IMR-90 (cell line): ENCODE results near the gene BRD4. TPM values are rescaled to one million over a fixed set of nuclear protein-coding genes. Genes with fewer than 3 reads are reported as not detected.

Experiments used
- ATAC-seq: fragments of 200-7000 bp; cut with Tn5 transposase; 2 replicates; pipeline ENCODE4 v1.9.1; 2020; ENCODE audit warnings: low read depth, mild to moderate bottlenecking, moderate library complexity
- BruUV-seq: library from RNA; stranded (reverse); fragments of 400-500 nt; replicated peaks from 2 replicates; lab custom pipeline; 2021; lab: Mats Ljungman, UMichigan
- CTCF ChIA-PET: fragments of 300-600 bp; formaldehyde crosslinking; extraction: SDS; loops from one replicate; lab custom pipeline; 2021; ENCODE audit warnings: antibody characterized with exemption; lab: Yijun Ruan, JAX
- POLR2A ChIA-PET: fragments of 300-600 bp; sonication (Branson Sonifier 250); formaldehyde crosslinking; loops from one replicate; lab custom pipeline; 2022; ENCODE audit warnings: antibody characterized with exemption; ENCODE audit not compliant: unreplicated experiment; lab: Charles Lee
- DNase-seq: peaks from one replicate; pipeline ENCODE4 v3.0.0; 2013
- H2AFZ ChIP-seq: replicated peaks from 2 replicates; pipeline ENCODE3; 2013; ENCODE audit warnings: low read length, mild to moderate bottlenecking; ENCODE audit not compliant: poor library complexity
- H2AK5ac ChIP-seq: 2 replicates; pipeline ENCODE4 v1.6.1; 2013; ENCODE audit warnings: low read depth, low read length, inconsistent platforms
- H2AK9ac ChIP-seq: replicated peaks from 2 replicates; pipeline ENCODE3; 2013; ENCODE audit warnings: mild to moderate bottlenecking, low read depth, low read length, moderate library complexity; ENCODE audit not compliant: poor library complexity
- H2BK120ac ChIP-seq: 2 replicates; pipeline ENCODE4 v1.6.1; 2013; ENCODE audit warnings: low read depth, low read length, inconsistent platforms
- H2BK15ac ChIP-seq: 3 replicates; pipeline ENCODE4 v1.6.1; 2013; ENCODE audit warnings: low read depth, low read length, inconsistent platforms
- H2BK20ac ChIP-seq: 2 replicates; pipeline ENCODE4 v1.6.1; 2013; ENCODE audit warnings: low read depth, mild to moderate bottlenecking, inconsistent platforms, low read length, moderate library complexity
- H2BK5ac ChIP-seq: 2 replicates; pipeline ENCODE4 v1.6.1; 2013; ENCODE audit warnings: mild to moderate bottlenecking, low read depth, low read length, inconsistent platforms; ENCODE audit not compliant: poor library complexity, severe bottlenecking
- H3K14ac ChIP-seq: replicated peaks from 2 replicates; pipeline ENCODE4 v1.6.1; 2013; ENCODE audit warnings: low read depth, low read length, inconsistent platforms
- H3K18ac ChIP-seq: 2 replicates; pipeline ENCODE4 v1.6.1; 2013; ENCODE audit warnings: low read depth, low read length, control low read depth
- H3K23ac ChIP-seq: 2 replicates; pipeline ENCODE4 v1.6.1; 2013; ENCODE audit warnings: low read depth, low read length, inconsistent platforms
- H3K27ac ChIP-seq: 2 replicates; pipeline ENCODE4 v1.5.1; 2013; ENCODE audit warnings: mild to moderate bottlenecking, control low read depth, low read length; ENCODE audit not compliant: insufficient read depth
- H3K27me3 ChIP-seq: 2 replicates; pipeline ENCODE4 v1.6.1; 2013; ENCODE audit warnings: low read length; ENCODE audit not compliant: control insufficient read depth, insufficient read depth
- H3K36me3 ChIP-seq: 2 replicates; pipeline ENCODE4 v1.6.1; 2013; ENCODE audit warnings: low read length, mixed read lengths; ENCODE audit not compliant: control insufficient read depth, insufficient read depth
- H3K4ac ChIP-seq: 2 replicates; pipeline ENCODE4 v1.6.1; 2013; ENCODE audit warnings: low read depth, low read length, inconsistent platforms
- H3K4me1 ChIP-seq: 2 replicates; pipeline ENCODE4 v1.6.1; 2013; ENCODE audit warnings: low read length, mixed read lengths; ENCODE audit not compliant: control insufficient read depth, insufficient read depth
- H3K4me2 ChIP-seq: 2 replicates; pipeline ENCODE4 v1.6.1; 2013; ENCODE audit warnings: low read depth, mild to moderate bottlenecking, control low read depth, low read length, moderate library complexity
- H3K4me3 ChIP-seq: 2 replicates; pipeline ENCODE4 v1.5.1; 2013; ENCODE audit warnings: low read depth, mild to moderate bottlenecking, control low read depth, low read length, moderate library complexity; ENCODE audit not compliant: insufficient read depth
- H3K56ac ChIP-seq: 2 replicates; pipeline ENCODE4 v1.6.1; 2013; ENCODE audit warnings: low read length, inconsistent platforms; ENCODE audit not compliant: insufficient read depth; ENCODE audit errors: extremely low read depth
- H3K79me1 ChIP-seq, 2 experiments: 2 replicates each; pipeline ENCODE4 v1.6.1; 2013; ENCODE audit warnings: low read length in 2 of 2, inconsistent platforms in 1 of 2, low read depth in 1 of 2
- H3K9ac ChIP-seq: 2 replicates; pipeline ENCODE4 v1.6.1; 2013; ENCODE audit warnings: low read depth, low read length, control low read depth
- H3K9me1 ChIP-seq: 2 replicates; pipeline ENCODE4 v1.6.1; 2013; ENCODE audit warnings: low read length, inconsistent platforms; ENCODE audit not compliant: insufficient read depth
- H3K9me3 ChIP-seq: 2 replicates; pipeline ENCODE4 v1.6.1; 2013; ENCODE audit warnings: low read length; ENCODE audit not compliant: control insufficient read depth, insufficient read depth
- H4K20me1 ChIP-seq: 2 replicates; pipeline ENCODE4 v1.6.1; 2013; ENCODE audit warnings: low read length, inconsistent platforms; ENCODE audit not compliant: insufficient read depth
- H4K5ac ChIP-seq: 2 replicates; pipeline ENCODE4 v1.6.1; 2013; ENCODE audit warnings: mild to moderate bottlenecking, low read depth, low read length, control low read depth
- H4K8ac ChIP-seq, 2 experiments: 2 replicates each; pipeline ENCODE4 v1.6.1; 2013; ENCODE audit warnings: low read depth in 2 of 2, low read length in 2 of 2, control low read depth in 1 of 2, inconsistent platforms in 1 of 2
- H4K91ac ChIP-seq: 2 replicates; pipeline ENCODE4 v1.6.1; 2013; ENCODE audit warnings: low read depth, low read length, inconsistent platforms; ENCODE audit not compliant: insufficient read depth
- BHLHE40 ChIP-seq: fragments of 150-350 bp; IDR thresholded peaks from 2 replicates; pipeline ENCODE4 v1.6.1; 2016; ENCODE audit warnings: mild to moderate bottlenecking, low read depth, low read length
- CEBPB ChIP-seq: IDR thresholded peaks from 2 replicates; pipeline ENCODE4 v1.6.1; 2012; ENCODE audit warnings: low read depth, low read length, improper control_type of control experiment
- CHD1 ChIP-seq: IDR thresholded peaks from 2 replicates; pipeline ENCODE4 v1.6.1; 2012; ENCODE audit warnings: low read depth, low read length, improper control_type of control experiment
- FOS ChIP-seq: fragments of 150-350 bp; IDR thresholded peaks from 2 replicates; pipeline ENCODE4 v1.6.1; 2016; ENCODE audit warnings: low read depth, low read length
- MAFK ChIP-seq: IDR thresholded peaks from 2 replicates; pipeline ENCODE4 v1.6.1; 2012; ENCODE audit warnings: low read depth, low read length, improper control_type of control experiment
- MAZ ChIP-seq: IDR thresholded peaks from 2 replicates; pipeline ENCODE4 v1.6.1; 2012; ENCODE audit warnings: low read depth, mild to moderate bottlenecking, low read length, improper control_type of control experiment, moderate library complexity, borderline replicate concordance
- MXI1 ChIP-seq: IDR thresholded peaks from 2 replicates; pipeline ENCODE4 v1.6.1; 2012; ENCODE audit warnings: low read depth, mild to moderate bottlenecking, low read length, moderate library complexity, borderline replicate concordance
- NFE2L2 ChIP-seq: fragments of 150-350 bp; IDR thresholded peaks from 2 replicates; pipeline ENCODE4 v1.6.1; 2016; ENCODE audit warnings: low read depth, mild to moderate bottlenecking, low read length
- POLR2A ChIP-seq: IDR thresholded peaks from 2 replicates; pipeline ENCODE4 v1.6.1; 2012; ENCODE audit warnings: mild to moderate bottlenecking, low read depth, low read length
- RAD21 ChIP-seq: IDR thresholded peaks from 2 replicates; pipeline ENCODE4 v1.6.1; 2012; ENCODE audit warnings: low read length, improper control_type of control experiment
- RFX5 ChIP-seq: IDR thresholded peaks from 2 replicates; pipeline ENCODE4 v1.8.0; 2012; ENCODE audit warnings: low read depth, mild to moderate bottlenecking, low read length, moderate library complexity
- SMC3 ChIP-seq: fragments of 150-350 bp; IDR thresholded peaks from 2 replicates; pipeline ENCODE4 v1.6.1; 2016; ENCODE audit warnings: low read depth, mild to moderate bottlenecking, antibody characterized with exemption, low read length, moderate library complexity
- WGBS, 2 experiments: methylation state at CpG; one replicate each; pipeline versions ENCODE4 v1.1.5 to v1.1.7; 2013; ENCODE audit warnings: missing lambda C conversion rate in 2 of 2; ENCODE audit not compliant: insufficient read length in 1 of 2; ENCODE audit errors: extremely low coverage in 2 of 2; 5-methylcytosine and 5-hydroxymethylcytosine counted together
- dilution Hi-C: fragments of 300-500 bp; cut with HindIII; formaldehyde crosslinking; loops from one replicate; pipeline ENCODE4 v1.14.3; 2018; ENCODE audit warnings: low sequenced_read_pairs; ENCODE audit not compliant: unreplicated experiment
- in situ Hi-C: fragments of 300-500 bp; cut with MboI; formaldehyde crosslinking; loops from 3 replicates; pipeline ENCODE4 v1.14.3; 2019; ENCODE audit warnings: low sequenced_read_pairs, inconsistent platforms, mixed read lengths
- intact Hi-C: fragments of 100-400 bp; cut with micrococcal nuclease; formaldehyde crosslinking; loops from 2 replicates; pipeline ENCODE4 v1.10.0; 2022
- polyA plus RNA-seq, 3 experiments: library from polyadenylated mRNA; depleted of rRNA; stranded (reverse); fragments of >200 nt; gene quantifications; 2 replicates each; pipeline ENCODE4 v1.2.3, GENCODE V29; 2012; ENCODE audit warnings: low replicate concordance in 1 of 3
- total RNA-seq: library from RNA; depleted of rRNA; stranded (reverse); fragments of >200 nt; gene quantifications from 2 replicates; pipeline ENCODE4 v1.2.3, GENCODE V29; 2012
- TF ChIP-seq, protein P1 (sequence below): conservative IDR thresholded peaks from 2 replicates; pipeline ENCODE4 v1.5.1; 2012; ENCODE audit warnings: mild to moderate bottlenecking, low read depth, low read length, improper control_type of control experiment
- TF ChIP-seq, protein P2 (sequence below): fragments of 150-350 bp; IDR thresholded peaks from 2 replicates; pipeline ENCODE4 v1.6.1; 2017; ENCODE audit warnings: mild to moderate bottlenecking, antibody characterized with exemption, low read length, low read depth

Gene BRD4
- total and polyA plus RNA-seq, 2 of the 4 experiments (the other 2 are of a cell fraction) = 7.0 to 21.1 TPM

DNA sequence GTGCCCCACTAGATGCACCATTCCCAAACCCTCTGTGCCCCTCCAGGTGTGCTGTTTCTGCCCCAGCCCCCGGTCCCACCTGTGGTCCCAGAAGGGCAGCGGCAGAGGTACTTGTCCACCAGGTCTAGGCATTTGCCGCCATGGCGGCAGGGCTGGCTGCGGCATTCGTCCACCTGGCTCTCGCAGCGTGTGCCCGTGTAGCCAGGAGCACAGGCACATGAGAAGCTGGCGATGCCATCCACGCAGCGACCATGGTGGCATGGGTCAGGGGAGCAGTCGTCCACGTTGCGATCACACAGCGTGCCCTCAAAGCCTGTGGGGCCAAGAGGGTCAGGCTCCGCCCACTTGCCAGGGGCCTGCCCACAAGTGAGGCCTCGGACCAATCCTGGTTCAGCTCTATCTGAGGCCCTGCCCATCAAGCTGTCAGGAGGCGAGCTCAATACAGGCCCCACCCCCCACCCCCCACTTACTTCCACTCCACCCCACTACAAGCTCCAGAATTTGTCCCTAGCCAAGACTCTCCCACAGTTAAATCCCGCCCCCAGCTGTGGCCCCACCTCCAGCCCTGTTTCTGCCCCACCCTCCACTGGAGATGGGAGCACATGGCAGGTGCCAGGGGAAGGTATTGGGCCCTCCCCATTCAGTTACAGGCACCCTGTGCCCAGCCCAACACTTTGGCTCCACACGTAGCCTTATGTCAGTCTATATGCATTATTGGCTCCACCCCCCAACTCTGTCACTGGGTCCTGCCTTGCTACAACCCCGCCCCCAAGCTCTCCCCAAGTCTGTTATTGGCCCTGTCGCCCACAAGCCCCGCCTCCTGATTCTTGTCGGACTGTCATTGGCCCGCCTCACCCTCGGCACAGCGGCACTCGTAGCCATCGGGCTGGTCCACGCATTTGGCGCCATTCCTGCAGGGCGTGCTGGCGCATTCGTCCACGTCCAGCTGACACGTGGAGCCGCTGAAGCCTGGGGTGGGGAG is 145.0 kb downstream of the BRD4 start:
- Histone ChIP-seq H2AFZ (peak overlapping the region; percentile 14), H3K9me1 (no peaks in the 10 kb centered on the region), H3K9me3 (no peaks in the 10 kb centered on the region), H3K36me3 (peaks cover 60% of the 10 kb centered on the region), H3K9ac (no peak overlapping the region), H3K4ac (no peak overlapping the region), H3K79me1 (peaks cover 0 to 14% of the 10 kb centered on the region in 2 experiments; a peak in 3 of 4 replicates), H3K4me1 (no peaks in the 10 kb centered on the region), H3K14ac (no peak overlapping the region), H3K18ac (no peak overlapping the region), H4K91ac (no peak overlapping the region), H3K27ac (no peak overlapping the region), H2BK120ac (no peak overlapping the region), H4K5ac (no peak overlapping the region), H2BK20ac (no peak overlapping the region), H2BK5ac (no peak overlapping the region), H4K8ac (no peak overlapping the region), H2BK15ac (no peak overlapping the region), H2AK5ac (no peak overlapping the region), H3K27me3 (no peaks in the 10 kb centered on the region), H3K23ac (no peak overlapping the region), H3K4me3 (no peak overlapping the region), H3K4me2 (no peak overlapping the region), H2AK9ac (peak overlapping the region; percentile 61), H4K20me1 (peaks cover 7% of the 10 kb centered on the region), H3K56ac (no peak overlapping the region)
- BruUV-seq = no TSS peak
- ChIA-PET CTCF (no interaction called here), POLR2A (interaction anchor here (0.6 kb wide), 1 partner anchor 38 kb away, joined by 12 read pairs; no protein-coding TSS in a partner anchor)
- ATAC-seq = 0 out of 2 replicates have a peak, but pooled peaks have one; percentile 24
- in situ Hi-C loops (no loop called here), dilution Hi-C loops (no loop called here), intact Hi-C loops (no loop called here)
- 97% methylated on average over 13 of the region's 38 CpGs; no CpG with 5 or more reads in 1 of the 2 experiments for WGBS, 2 experiments
- no peak for DNase-seq
- no peak for TF ChIP-seq RFX5
- TF ChIP-seq MAFK = no peak
- TF ChIP-seq CHD1 = no peak
- no peak for TF ChIP-seq POLR2A
- no peak for TF ChIP-seq MXI1
- TF ChIP-seq CEBPB = no peak
- no peak for TF ChIP-seq BHLHE40
- no peak for TF ChIP-seq FOS
- TF ChIP-seq SMC3 = no peak
- no peak for TF ChIP-seq NFE2L2
- TF ChIP-seq RAD21 = no peak
- TF ChIP-seq, protein P1, sequence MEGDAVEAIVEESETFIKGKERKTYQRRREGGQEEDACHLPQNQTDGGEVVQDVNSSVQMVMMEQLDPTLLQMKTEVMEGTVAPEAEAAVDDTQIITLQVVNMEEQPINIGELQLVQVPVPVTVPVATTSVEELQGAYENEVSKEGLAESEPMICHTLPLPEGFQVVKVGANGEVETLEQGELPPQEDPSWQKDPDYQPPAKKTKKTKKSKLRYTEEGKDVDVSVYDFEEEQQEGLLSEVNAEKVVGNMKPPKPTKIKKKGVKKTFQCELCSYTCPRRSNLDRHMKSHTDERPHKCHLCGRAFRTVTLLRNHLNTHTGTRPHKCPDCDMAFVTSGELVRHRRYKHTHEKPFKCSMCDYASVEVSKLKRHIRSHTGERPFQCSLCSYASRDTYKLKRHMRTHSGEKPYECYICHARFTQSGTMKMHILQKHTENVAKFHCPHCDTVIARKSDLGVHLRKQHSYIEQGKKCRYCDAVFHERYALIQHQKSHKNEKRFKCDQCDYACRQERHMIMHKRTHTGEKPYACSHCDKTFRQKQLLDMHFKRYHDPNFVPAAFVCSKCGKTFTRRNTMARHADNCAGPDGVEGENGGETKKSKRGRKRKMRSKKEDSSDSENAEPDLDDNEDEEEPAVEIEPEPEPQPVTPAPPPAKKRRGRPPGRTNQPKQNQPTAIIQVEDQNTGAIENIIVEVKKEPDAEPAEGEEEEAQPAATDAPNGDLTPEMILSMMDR = no peak
- TF ChIP-seq MAZ = no peak
- TF ChIP-seq, protein P2, sequence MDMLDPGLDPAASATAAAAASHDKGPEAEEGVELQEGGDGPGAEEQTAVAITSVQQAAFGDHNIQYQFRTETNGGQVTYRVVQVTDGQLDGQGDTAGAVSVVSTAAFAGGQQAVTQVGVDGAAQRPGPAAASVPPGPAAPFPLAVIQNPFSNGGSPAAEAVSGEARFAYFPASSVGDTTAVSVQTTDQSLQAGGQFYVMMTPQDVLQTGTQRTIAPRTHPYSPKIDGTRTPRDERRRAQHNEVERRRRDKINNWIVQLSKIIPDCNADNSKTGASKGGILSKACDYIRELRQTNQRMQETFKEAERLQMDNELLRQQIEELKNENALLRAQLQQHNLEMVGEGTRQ = no peak
